GM11168 (cell line): ENCODE measurements around the gene GPRC5C.

Experiments
- in situ Hi-C: fragments of 300-500 bp; cut with MboI; formaldehyde crosslinking; loops from one replicate; pipeline ENCODE4 v1.12.0; 2022; ENCODE audit warnings: low sequenced_read_pairs; ENCODE audit not compliant: unreplicated experiment

The GPRC5C gene

DNA sequence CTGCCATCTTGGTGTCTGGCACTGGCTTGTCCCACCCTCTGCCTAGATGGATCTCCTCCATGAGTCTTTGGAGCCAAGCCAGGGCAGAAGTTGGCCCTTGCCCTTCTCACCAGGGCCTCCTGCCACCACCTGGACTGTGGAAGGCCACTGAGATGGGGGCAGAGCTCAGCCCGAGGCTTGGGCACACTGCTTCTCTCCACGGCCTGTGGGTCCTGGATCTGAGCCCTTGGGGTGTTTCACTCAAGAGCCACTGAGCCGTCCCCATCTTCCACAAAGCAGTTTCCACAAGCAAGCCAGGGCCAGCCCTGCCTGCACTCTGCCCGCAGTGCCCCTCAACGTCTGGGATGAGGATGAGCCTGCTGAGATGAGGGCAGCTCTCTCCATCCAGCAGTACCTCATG, 17.9 kb downstream of the GPRC5C start:
- in situ Hi-C loops, result loop anchor here (5.0 kb wide), 1 partner anchor 67 kb away; no protein-coding TSS in a partner anchor

DNA sequence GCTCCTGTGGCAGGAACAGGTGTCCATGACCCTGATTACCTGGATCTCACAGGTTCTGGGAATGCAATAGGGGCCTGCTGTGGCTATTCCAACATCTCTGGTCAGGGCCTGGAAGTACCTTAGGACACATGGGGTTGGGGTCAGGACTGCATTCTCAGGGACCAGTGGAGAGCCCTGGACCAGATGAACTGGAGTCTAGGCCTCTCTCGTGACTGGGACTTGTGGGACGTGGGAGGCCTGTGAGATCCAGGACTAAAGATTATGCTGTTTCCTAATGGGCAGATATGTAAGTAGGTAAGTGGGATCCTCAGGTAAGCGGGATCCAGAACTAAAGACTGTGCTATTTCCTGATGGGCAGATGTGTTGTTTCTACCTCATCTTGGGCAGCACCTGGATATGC, 18.3 kb downstream of the GPRC5C start:
- in situ Hi-C loops, result loop anchor here (5.0 kb wide), 1 partner anchor 68 kb away; no protein-coding TSS in a partner anchor

DNA sequence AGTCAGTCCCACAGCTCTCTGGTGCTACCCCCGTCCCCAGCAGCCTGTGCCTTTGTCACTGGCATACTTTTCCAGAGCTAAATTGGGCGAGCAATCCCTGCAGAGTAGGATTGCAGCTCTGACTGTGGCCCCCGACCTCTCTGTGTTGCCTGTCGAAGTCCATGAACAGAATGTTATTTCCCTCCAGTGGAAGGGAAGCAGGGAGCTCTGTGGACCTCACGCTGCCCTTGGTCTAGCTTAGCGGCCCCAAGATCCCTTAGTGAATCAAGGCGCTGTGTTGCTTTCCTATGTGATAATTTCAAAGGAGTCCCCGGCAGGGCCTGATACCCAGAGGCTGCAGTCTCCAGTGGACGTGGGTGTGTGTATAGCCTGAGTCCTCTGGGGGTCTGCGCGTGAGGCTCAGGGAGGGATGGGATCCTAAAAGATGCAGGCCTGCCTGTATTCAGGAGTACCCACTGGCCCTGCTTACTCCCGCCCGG, 19.1 kb downstream of the GPRC5C start:
- in situ Hi-C loops, result loop anchor here (5.0 kb wide), 1 partner anchor 69 kb away; no protein-coding TSS in a partner anchor

DNA sequence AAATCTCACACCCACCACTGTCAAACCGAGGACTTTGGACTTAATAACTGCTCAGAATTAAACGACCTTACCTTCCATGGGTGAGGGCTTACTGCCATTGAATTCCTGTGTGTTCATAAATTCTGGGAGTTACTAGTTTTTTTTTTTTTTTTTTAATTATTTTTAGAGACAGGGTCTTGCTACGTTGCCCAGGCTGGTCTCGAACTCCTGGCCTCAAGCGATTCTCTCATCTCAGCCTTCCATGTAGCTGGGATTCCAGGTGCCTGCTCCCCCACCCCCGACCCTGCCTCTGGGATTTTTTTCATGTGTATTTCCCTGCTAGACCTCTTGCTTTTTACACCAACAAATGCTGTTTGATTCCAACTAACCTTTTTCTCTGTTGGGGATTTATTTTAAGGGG, 19.7 kb downstream of the GPRC5C start:
- in situ Hi-C loops, result loop anchor here (5.0 kb wide), 1 partner anchor 69 kb away; no protein-coding TSS in a partner anchor

DNA sequence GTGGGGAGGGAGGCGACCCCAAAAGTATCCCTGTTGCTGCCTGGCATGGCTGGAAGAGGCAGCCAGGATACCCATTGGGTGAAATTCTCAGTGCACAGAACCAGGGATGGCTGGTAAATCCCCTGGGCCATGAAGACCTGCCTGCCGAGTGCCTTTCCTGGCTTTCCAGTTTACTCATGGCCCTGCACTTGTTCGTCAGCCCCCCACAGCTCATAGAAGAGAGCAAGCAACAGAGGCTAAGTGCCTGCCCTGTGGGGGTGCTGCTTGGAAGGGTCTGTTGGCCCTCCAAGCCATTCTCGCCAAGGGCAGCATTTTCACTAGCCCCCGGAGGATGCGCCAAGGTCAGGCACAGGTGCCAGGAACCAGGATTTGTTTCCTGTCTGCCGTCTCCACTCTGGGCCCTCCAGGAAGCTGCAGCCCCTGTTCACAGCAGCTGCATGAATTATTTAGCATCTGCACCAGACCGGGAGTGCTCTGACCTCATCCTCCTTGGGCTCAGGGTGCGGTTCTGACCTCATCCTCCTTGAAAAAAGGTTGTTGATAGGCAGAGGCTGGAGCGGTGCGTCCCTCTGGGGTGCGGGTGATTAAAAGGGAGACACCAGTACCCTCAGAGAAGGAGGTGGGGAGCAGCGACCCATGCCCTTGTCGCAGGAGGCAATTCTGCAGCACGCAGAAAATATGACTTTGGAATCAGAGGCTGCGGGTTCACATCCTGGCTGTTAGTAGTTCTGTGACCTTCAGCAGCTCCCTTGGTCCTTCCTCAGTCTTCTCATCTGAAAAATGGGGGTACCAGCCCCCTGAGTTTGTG, 20.3 kb downstream of the GPRC5C start:
- in situ Hi-C loops, result loop anchor here (5.0 kb wide), 1 partner anchor 70 kb away; no protein-coding TSS in a partner anchor

DNA sequence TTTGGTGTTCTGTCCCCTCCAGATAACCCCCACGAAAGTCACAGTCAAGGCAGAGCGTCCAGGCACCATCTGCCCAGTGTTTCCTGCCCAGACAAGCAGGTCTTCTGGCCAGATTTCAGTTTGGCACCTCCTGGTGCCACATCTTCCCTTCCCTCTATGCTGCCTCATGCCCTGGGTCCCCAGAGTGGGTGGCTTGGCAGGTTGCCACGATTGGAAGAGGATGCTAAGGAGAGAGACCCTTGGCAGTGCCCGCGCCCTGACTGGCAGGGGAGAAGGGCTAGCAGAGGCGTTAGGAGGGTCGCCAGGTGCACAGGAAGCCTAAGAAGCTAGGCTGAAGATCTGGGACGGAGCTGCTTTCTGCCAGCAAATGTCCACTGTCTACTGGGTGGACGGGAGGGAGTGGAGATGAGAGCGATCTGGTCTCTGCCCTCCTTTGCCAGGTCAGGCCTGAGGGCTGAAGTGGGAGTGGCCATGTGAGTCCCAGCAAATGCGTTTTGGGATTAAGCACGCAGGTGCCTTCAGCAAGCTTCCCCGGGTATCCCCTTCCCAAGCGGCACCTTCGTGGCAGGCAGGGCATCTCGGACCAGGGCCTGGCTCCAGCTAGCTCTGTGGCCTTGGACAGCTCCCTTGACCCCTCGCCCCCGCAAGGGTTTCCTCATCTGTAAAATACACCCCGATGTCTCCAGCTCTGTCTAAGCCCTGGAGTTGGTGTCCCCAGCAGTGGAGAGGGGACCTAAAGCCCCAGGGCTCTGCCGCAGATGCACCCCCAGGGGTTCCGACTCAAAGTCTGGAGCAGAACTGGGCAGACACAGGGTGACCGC, 21.2 kb downstream of the GPRC5C start:
- in situ Hi-C loops, result loop anchor here (5.0 kb wide), 1 partner anchor 71 kb away; no protein-coding TSS in a partner anchor

DNA sequence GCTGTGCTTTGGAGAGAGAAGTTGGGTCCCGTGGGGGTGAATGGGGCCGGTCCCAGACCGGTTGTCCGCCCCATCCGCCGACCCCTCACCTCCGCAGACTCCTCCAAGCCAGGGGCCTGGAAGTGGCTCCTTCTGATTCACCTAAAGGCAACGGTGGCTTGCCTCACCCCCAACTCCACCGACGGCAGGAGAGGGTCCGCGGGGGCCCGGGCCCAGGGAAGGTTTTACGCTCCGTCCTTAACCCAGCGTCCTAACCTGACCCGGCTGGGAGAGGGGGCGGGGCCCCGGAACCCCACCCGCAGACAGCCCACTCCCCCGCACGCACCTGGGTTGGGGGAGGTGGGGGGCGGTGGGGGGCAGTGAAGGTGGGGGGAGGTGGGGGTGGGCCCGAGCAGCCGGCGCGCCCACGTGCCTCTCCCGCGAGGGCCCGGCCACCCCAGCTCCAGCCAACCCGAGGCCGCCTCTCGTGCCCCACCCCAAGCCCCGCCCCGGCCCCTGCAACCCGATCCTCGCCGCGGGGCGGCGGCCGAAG, 21.8 kb downstream of the GPRC5C start:
- in situ Hi-C loops, result loop anchor here (5.0 kb wide), 1 partner anchor 71 kb away; no protein-coding TSS in a partner anchor

DNA sequence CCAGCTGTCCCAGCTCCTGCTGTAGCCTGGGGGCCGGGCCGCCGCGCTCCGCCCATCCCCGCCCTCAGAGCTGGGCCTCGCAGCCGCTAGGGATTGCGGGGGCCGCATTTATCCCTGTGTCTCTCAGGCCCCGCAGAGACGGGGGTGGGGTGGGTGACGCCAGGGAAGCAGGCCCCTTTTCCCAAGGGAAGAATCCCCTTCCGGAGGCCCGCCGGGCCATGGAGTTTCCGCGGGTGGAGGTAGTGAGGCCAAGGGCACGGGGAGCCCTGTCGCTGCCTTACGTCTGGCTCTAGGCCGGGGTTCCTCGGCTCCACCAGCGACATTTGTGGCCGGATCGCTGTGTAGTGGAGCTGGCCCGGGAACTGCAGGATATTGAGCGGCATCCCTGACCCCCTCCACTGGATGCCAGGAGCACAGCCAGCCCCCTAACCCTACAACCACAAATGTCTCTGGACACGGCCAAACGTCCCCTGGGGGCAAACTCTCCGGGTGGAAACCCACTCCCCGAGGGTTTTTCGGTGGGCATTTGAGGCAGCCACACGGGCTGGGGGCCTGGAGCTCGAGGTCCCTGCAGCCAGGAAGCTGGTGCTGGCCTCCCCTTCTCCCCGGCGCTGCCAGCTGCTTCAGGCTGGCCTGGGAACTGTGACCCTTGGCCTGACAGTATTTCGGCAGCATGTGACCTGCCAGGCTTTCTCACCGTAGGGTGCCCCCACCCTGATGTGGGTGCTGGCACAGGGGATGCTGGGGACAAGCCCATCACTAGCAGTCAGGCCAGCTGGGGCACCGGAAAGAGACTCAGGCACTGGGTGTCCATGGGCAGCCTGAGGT, 22.5 kb downstream of the GPRC5C start:
- in situ Hi-C loops, result loop anchor here (5.0 kb wide), 1 partner anchor 72 kb away; no protein-coding TSS in a partner anchor

DNA sequence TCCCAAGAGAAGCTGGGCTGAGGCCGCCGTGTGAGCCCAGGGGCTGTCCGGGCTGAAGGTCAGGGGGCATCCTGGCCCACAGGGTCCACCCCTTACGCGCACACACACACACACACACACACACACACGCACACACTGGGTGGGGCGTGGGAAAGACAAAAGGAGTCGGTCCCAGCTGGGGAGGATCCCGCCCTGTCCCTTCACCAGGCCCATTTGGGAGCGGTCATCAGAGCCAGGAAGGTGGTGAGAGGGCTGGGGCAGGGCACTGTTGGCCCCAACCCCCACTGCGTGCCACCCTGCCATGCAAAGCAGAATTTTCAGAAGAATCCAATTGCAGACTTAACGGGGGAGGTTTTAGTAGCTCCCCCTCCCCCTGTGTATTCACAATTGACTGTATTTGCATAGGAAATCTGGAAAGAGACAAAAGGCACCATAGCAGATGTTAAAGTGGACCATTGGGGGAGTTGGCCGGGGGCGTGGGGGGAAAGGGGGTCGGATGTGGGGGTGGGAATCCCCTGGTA, 23.2 kb downstream of the GPRC5C start:
- in situ Hi-C loops, result no loop called here

DNA sequence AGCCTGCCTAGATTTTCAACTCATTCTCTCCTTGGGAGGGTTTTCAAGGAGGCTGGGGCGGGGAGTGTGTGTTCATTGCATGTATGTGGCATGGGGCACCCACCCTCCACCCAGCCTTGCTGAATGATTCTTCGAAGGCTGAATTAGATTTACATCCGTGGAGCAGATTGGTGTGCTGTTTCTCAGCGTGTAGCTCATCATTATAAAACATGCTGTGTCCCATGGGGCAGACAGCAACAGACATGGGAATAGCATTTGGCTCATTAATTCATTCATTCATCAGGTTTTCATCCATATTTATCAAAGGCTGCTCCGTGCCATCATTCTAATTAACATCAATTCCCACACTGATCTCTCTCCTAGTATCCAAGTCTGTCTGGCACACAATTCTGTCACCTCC, 23.9 kb downstream of the GPRC5C start:
- in situ Hi-C loops, result no loop called here

DNA sequence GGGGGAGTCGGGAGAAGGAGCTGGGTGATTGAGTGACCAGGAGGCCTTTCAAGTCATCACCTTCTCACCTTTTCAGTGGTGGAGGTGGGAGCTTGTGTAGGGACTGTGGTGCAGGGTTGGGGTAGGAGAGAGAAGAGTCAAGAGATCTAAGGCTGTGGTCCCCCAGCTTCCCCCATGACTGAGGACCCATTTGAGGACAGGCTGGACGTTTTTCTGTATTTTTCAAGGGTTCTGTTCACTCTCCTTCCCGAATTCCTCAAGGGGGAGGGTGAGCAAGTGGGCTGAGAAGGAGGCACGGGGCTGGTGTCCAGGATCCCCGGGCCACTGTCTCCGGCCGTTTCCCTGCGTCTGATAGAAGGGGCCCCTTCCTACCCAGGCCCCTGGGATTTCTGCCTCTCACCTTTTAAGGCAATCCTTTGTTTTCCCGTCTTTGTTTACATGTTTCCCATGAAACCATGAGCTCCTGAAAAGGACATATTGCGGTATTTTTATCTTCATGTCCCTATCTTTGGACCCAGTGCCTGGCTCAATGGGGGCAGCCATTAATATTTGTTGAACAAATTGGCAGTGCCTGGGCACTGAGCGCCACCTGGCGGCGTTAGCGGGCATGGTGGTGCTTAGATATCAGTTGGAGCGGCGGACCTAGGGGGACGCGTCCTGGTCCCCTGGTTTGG, 25.4 kb downstream of the GPRC5C start:
- in situ Hi-C loops, result no loop called here

DNA sequence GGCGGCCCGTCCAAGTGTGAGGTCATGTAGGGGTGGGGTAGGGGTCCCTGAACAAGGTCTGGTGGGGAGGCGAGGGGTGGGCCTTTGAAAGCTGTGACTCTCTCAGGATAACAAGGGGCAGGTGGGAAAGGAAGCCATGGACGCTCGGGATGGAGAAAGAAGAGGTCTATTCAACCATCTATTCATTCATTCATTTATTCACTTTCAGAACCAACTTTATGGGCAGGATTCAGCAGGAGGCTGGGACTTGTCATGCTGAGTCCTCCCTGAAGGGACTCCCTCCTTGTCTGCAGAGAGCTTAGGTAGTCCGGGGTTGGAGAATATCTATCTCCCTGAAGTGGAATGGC, 25.9 kb downstream of the GPRC5C start:
- in situ Hi-C loops, result no loop called here

DNA sequence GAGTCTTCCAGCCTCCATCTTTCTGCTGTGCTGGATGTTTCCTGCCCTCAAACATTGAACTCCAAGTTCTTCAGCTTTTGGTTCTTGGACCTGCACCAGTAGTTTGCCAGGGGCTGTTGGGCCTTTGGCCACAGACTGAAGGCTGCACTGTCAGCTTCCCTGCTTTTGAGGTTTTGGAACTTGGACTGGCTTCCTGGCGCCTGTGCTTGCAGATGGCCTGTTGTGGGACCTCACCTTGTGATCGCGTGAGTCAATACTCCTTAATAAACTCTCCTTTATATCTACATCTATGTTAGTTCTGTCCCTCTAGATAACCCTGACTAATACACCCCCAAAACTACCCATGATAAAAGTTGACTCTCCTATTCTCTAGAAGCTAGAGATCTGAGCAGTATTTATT, 26.9 kb downstream of the GPRC5C start:
- in situ Hi-C loops, result no loop called here

DNA sequence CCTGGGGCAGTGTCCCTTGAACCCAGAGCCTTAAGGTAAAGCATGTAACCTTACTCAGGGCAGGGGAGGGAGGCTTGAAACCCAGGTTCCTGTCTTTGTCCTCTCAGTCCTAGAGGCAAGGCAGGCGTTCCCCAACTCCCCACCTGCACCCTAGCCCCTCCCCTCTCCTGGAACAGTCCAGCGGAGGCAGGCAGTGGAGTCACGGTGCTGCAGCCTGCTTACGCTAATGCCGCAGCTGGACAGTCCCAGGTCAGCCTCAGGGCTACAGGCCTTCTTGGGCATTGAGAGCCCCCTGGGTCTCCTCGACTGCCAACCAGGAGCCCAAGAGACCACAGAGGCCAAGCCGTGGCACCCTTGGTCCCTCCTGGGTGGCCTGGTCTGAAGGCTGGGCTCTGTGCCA, 27.7 kb downstream of the GPRC5C start:
- in situ Hi-C loops, result no loop called here

DNA sequence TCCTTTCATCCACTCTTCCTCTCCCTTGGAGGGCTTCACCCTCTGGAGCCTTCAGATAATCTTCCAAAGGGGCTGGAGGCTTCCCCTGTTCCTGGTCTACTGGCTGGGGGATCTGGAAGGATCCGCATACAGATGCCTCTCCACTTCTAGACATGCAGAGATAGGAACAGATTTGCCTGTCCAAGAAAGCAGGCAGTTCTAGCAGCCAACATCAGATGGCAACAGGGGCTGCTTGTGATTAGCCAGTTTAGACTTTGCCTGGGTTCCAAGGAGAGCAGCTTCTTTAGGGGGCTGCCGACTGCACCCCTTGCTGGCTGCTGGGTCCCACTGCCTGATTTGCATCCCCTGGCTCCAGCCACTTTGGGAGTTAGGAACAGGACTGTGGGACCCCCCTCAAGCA, 28.4 kb downstream of the GPRC5C start:
- in situ Hi-C loops, result no loop called here

DNA sequence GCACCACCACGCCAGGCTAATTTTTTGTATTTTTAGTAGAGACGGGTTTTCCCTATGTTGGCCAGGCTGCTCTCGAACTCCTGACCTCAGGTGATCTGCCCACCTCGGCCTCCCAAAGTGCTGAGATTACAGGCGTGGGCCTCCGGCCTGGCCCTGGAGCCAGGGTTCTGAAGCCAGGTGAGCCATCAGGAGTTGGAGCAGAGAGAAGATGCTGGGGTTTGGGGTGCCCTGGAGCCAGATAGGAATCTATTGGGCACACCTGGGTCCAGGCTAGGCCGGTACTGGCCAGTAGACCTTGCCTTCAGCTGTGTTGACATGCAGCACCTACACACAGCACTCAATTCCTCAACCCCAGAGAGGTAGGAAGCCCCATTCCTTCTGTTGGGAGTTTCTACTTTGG, 29.1 kb downstream of the GPRC5C start:
- in situ Hi-C loops, result no loop called here

DNA sequence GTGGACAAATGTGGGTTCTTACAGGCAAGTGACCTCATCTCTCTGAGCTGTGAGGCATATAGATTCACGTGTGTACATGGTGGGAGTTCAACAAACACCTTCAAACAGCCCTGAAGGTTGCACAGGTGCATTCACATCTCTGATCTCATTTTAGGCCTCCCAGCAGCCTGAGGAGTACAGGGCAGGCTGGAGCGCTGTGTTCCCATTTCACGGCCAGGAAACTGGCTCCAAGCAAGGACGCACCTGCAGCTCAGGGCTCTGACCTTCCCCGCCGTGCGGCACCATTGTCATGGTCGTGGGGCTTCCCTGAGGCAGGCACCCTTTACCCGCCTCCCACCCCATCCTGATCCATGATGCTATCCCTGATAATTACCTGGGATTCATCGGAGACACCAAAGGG, 29.7 kb downstream of the GPRC5C start:
- in situ Hi-C loops, result no loop called here

DNA sequence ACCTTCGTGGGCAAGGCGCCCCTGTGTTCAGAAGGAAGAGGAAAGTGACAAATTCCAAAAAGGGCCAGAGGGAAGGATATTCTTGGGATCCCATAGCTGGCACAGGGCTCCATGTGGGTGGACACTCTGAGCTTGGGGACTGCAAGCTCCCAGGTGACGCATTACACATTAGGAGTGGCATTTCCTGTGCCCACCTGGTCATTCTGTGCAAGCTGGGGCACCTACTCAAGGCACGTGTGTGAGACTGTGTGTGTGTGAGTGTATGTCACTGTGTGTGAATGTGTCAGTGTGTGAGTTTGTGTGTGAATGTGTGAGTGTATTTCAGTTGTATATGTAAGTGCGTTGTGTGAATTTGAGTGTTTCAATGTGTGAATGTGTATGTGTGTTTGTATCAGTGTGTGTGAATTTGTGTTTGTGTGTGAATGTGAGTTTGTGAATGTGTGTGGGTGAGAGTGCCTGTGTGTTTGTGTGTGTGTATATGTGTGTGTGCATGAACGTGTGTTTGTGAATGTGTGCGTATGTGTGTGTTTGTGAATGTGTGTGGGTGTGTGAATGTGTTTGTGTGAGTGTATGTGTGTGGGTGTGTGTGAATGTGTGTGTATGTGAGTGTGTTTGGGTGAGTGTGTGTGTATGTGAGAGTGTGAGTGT, 33.0 kb downstream of the GPRC5C start:
- in situ Hi-C loops, result no loop called here
